Mucosa of stomach (tissue), 1 donor: ENCODE results near the gene S1PR3.

Experiments
- H3K27me3 ChIP-seq: one replicate; pipeline ENCODE4 v1.7.0; 2013; ENCODE audit warnings: mild to moderate bottlenecking, low read length; ENCODE audit not compliant: control insufficient read depth, insufficient read depth
- H3K36me3 ChIP-seq: one replicate; pipeline ENCODE4 v1.7.0; 2013; ENCODE audit warnings: low read length; ENCODE audit not compliant: control insufficient read depth, insufficient read depth
- H3K4me1 ChIP-seq: one replicate; pipeline ENCODE4 v1.7.0; 2013; ENCODE audit warnings: mild to moderate bottlenecking, low read length; ENCODE audit not compliant: control insufficient read depth, insufficient read depth
- H3K4me3 ChIP-seq: one replicate; pipeline ENCODE4 v1.7.0; 2013; ENCODE audit warnings: low read length
- H3K9ac ChIP-seq: one replicate; pipeline ENCODE4 v1.7.0; 2013; ENCODE audit warnings: mild to moderate bottlenecking, low read length, moderate library complexity
- H3K9me3 ChIP-seq: one replicate; pipeline ENCODE4 v1.7.0; 2013; ENCODE audit warnings: mild to moderate bottlenecking, low read length, moderate library complexity; ENCODE audit not compliant: control insufficient read depth
- donor health status: Pancreatic carcinoma.

S1PR3 gene

GRCh38 chr9:89008055-89008743, 16.9 kb downstream of the S1PR3 start:
- no peaks in the 10 kb centered on the region for H3K36me3 ChIP-seq
- no peaks in the 10 kb centered on the region for H3K9me3 ChIP-seq
- no peaks in the 10 kb centered on the region for H3K27me3 ChIP-seq
- H3K9ac ChIP-seq, result no peak overlapping the region
- no peak overlapping the region for H3K4me3 ChIP-seq
- no peaks in the 10 kb centered on the region for H3K4me1 ChIP-seq

DNA sequence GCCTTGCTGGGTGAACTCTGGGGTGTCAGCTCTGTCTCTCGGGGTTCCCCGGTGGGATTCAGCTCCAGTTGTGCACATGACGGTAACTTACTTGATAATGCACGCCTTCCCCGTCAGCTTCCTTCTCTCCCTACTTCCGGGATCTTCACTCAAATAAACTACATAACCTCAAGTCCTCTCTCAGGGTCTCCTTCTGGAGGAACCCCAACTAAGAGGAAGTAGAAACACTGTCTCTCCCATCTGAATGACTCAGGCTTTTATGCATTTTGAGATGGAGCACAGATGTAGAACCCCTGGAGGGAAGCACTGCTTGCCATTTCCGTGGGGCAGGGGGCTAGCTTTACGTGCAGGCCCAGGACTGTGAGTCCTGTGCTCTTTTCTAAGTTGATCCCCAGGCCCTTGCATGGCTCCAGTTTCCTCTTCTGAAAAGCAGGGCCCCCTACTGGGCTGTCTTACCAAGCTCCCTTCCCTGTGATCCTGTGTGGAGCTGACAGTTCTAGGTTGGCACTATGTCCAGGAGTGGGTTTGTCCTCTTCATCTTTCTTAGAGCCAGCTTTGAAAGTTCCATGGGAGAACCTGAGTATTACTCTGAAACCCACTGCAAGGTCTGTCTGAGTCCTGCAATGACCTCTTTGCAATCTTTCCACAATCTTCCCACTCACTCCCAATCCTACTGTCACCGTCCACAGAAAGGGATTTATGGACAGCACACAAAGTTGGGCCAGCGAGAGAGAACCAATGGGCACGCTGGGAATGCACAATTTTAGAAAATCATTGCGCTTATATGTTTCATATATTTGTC, 17.7 kb downstream of the S1PR3 start:
- H3K4me1 ChIP-seq, result no peaks in the 10 kb centered on the region
- no peaks in the 10 kb centered on the region for H3K27me3 ChIP-seq
- no peak overlapping the region for H3K4me3 ChIP-seq
- H3K9ac ChIP-seq, result no peak overlapping the region
- H3K36me3 ChIP-seq, result no peaks in the 10 kb centered on the region
- no peaks in the 10 kb centered on the region for H3K9me3 ChIP-seq

GRCh38 chr9:89009546-89009840, 18.2 kb downstream of the S1PR3 start:
- Histone ChIP-seq H3K4me1 (no peaks in the 10 kb centered on the region), H3K27me3 (no peaks in the 10 kb centered on the region), H3K9me3 (no peaks in the 10 kb centered on the region), H3K4me3 (no peak overlapping the region), H3K36me3 (no peaks in the 10 kb centered on the region), H3K9ac (no peak overlapping the region)

GRCh38 chr9:89010056-89010455, 18.8 kb downstream of the S1PR3 start:
- Histone ChIP-seq H3K36me3 (no peaks in the 10 kb centered on the region), H3K4me3 (no peak overlapping the region), H3K9me3 (no peaks in the 10 kb centered on the region), H3K27me3 (no peaks in the 10 kb centered on the region), H3K4me1 (no peaks in the 10 kb centered on the region), H3K9ac (no peak overlapping the region)

- H3K36me3 ChIP-seq, result no peaks in the 10 kb centered on the region
- no peaks in the 10 kb centered on the region for H3K4me1 ChIP-seq
These were observed 19.4 kb downstream of the S1PR3 start for GRCh38 chr9:89010526-89011111.

DNA sequence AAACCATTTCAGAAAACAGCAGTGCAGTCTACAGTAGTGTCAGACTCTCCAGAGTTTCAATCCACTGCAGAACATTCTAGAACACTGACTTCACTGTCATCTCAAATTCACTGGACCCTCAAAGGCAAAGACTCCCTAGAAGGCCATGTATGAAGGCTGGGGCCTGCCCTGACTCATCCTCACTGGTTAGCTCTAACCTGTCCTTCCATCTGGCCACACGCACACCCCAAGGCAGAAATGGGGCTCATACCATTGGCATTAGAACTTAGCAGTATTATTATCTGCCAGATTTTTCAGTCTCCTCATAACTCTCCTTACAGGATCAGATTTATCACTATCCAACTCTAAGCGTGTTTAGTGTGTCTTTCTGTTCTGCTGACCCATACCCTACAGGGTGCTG, 20.4 kb downstream of the S1PR3 start:
- Histone ChIP-seq H3K4me1 (no peaks in the 10 kb centered on the region), H3K27me3 (no peaks in the 10 kb centered on the region), H3K9ac (no peak overlapping the region), H3K4me3 (no peak overlapping the region), H3K36me3 (no peaks in the 10 kb centered on the region), H3K9me3 (no peaks in the 10 kb centered on the region)

More at GRCh38 chr9:89010526-89011111, 19.4 kb downstream of the S1PR3 start:
- Histone ChIP-seq H3K27me3 (no peaks in the 10 kb centered on the region), H3K9me3 (no peaks in the 10 kb centered on the region), H3K4me3 (no peak overlapping the region), H3K9ac (no peak overlapping the region)

- Histone ChIP-seq H3K9me3 (no peaks in the 10 kb centered on the region), H3K4me1 (no peaks in the 10 kb centered on the region), H3K9ac (no peak overlapping the region), H3K4me3 (no peak overlapping the region), H3K36me3 (no peaks in the 10 kb centered on the region), H3K27me3 (no peaks in the 10 kb centered on the region)
These were observed 21.2 kb downstream of the S1PR3 start for GRCh38 chr9:89012294-89013042.

GRCh38 chr9:89013660-89014059, 22.4 kb downstream of the S1PR3 start:
- Histone ChIP-seq H3K27me3 (no peaks in the 10 kb centered on the region), H3K4me1 (no peaks in the 10 kb centered on the region), H3K9me3 (no peaks in the 10 kb centered on the region)

GRCh38 chr9:89014153-89014552, 22.9 kb downstream of the S1PR3 start:
- H3K4me1 ChIP-seq, result no peaks in the 10 kb centered on the region
- no peaks in the 10 kb centered on the region for H3K27me3 ChIP-seq
- H3K36me3 ChIP-seq, result no peaks in the 10 kb centered on the region
- no peaks in the 10 kb centered on the region for H3K9me3 ChIP-seq
- H3K9ac ChIP-seq, result no peak overlapping the region
- H3K4me3 ChIP-seq, result no peak overlapping the region

More at GRCh38 chr9:89013660-89014059, 22.4 kb downstream of the S1PR3 start:
- no peaks in the 10 kb centered on the region for H3K36me3 ChIP-seq
- H3K4me3 ChIP-seq, result no peak overlapping the region
- H3K9ac ChIP-seq, result no peak overlapping the region

GRCh38 chr9:89015336-89015735, 24.1 kb downstream of the S1PR3 start:
- Histone ChIP-seq H3K9me3 (no peaks in the 10 kb centered on the region), H3K4me1 (no peaks in the 10 kb centered on the region), H3K36me3 (no peaks in the 10 kb centered on the region), H3K9ac (no peak overlapping the region), H3K4me3 (no peak overlapping the region), H3K27me3 (no peaks in the 10 kb centered on the region)

- Histone ChIP-seq H3K27me3 (no peaks in the 10 kb centered on the region), H3K4me1 (peaks cover 28% of the 10 kb centered on the region), H3K4me3 (no peak overlapping the region), H3K9me3 (no peaks in the 10 kb centered on the region), H3K36me3 (no peaks in the 10 kb centered on the region), H3K9ac (no peak overlapping the region)
These were observed 29.5 kb downstream of the S1PR3 start for GRCh38 chr9:89020754-89021153.
